Measurements from ENCODE around the gene LYZL2. TPM values are rescaled to one million over a fixed set of nuclear protein-coding genes. Genes with fewer than 3 reads are reported as not detected.
"Not testable (repeated sequence)": the region's sequence is repeated elsewhere in the genome, so short reads cannot be mapped to it uniquely, and the experiment has no call there.

Gene LYZL2
- total RNA-seq, 1 donor from 2014 or later, result not detected

DNA sequence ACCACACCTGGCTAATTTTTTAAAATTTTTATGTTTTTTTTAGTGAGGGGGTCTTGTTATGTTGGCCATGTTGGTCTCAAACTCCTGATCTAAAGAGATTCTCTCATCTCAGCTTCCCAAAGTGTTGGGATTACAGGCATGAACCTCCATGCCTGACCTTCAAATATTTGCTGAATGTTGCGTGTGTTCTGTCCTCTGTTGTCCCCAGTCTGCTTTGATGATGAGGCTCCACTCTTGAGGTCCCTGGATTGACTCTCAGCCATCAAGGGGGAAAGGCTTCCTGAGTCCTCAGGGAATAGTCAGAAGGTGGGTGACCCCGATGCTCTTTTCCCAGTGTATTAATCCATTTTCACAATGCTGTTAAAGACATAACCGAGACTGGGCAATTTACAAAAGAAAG, 26.0 kb downstream of the LYZL2 start:
- Histone ChIP-seq H3K4me1 (no peaks in the 10 kb centered on the region), H3K27me3 (ENCODE audit: low read depth) (no peaks in the 10 kb centered on the region), H3K9me3 (replicated peaks) (no peaks in the 10 kb centered on the region), H3K27ac (replicated peaks) (no peak overlapping the region), H3K36me3 (no peaks in the 10 kb centered on the region), H3K4me3 (no peak overlapping the region)
- intact Hi-C loops (cut with micrococcal nuclease), result no loop called here
- DNase-seq, result no peak
- TF ChIP-seq, protein P1, sequence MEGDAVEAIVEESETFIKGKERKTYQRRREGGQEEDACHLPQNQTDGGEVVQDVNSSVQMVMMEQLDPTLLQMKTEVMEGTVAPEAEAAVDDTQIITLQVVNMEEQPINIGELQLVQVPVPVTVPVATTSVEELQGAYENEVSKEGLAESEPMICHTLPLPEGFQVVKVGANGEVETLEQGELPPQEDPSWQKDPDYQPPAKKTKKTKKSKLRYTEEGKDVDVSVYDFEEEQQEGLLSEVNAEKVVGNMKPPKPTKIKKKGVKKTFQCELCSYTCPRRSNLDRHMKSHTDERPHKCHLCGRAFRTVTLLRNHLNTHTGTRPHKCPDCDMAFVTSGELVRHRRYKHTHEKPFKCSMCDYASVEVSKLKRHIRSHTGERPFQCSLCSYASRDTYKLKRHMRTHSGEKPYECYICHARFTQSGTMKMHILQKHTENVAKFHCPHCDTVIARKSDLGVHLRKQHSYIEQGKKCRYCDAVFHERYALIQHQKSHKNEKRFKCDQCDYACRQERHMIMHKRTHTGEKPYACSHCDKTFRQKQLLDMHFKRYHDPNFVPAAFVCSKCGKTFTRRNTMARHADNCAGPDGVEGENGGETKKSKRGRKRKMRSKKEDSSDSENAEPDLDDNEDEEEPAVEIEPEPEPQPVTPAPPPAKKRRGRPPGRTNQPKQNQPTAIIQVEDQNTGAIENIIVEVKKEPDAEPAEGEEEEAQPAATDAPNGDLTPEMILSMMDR (IDR thresholded peaks at IDR 0.05; ENCODE audit: borderline replicate concordance), result no peak

DNA sequence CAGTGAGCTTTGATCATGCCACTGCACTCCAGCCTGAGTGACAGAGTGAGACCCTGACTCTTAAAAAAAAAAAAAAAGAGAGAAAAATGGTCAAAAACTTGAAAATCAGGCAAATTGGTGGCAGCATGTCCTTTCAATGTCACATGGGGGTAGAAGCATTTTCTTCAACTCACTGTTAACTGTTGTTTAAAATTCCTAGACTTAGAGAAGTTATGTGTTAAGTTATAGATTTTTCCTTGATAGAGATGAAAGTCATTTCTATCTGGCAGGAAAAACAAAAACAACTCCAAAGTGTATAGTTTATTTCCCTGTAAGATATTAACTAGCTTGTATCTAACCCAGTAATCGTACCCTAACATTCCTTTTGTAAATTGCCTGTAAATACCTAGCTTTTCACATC, 26.8 kb downstream of the LYZL2 start:
- H3K4me3 ChIP-seq, result no peak overlapping the region
- no peaks in the 10 kb centered on the region for H3K9me3 ChIP-seq (replicated peaks)
- no peaks in the 10 kb centered on the region for H3K27me3 ChIP-seq (ENCODE audit: low read depth)
- no peak overlapping the region for H3K27ac ChIP-seq (replicated peaks)
- H3K4me1 ChIP-seq, result no peaks in the 10 kb centered on the region
- TF ChIP-seq, protein P1 (IDR thresholded peaks at IDR 0.05; ENCODE audit: borderline replicate concordance), result no peak
- intact Hi-C loops (cut with micrococcal nuclease), result no loop called here
- no peak for DNase-seq
- H3K36me3 ChIP-seq, result no peaks in the 10 kb centered on the region

DNA sequence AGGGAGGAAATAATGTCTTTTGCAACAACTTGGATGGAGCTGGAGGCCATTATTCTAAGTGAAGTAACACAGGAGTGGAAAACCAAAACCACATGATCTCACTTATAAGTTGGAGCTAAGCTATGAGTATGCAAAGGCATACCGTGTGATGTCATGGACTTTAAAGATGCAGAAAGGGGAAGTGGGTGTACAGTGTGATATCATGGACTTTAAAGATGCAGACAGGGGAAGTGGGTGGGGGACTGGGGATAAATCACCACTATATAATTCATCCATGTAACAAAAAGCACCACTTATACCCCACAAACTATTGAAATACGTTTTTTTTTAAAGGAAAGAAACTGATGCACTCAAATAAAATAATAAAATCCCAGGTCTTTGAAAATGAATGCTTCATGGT, 29.5 kb downstream of the LYZL2 start:
- Histone ChIP-seq H3K4me1 (no peaks in the 10 kb centered on the region), H3K4me3 (no peak overlapping the region), H3K36me3 (no peaks in the 10 kb centered on the region), H3K9me3 (replicated peaks) (no peaks in the 10 kb centered on the region), H3K27me3 (ENCODE audit: low read depth) (no peaks in the 10 kb centered on the region), H3K27ac (replicated peaks) (no peak overlapping the region)
- intact Hi-C loops (cut with micrococcal nuclease), result no loop called here
- DNase-seq, result no peak
- TF ChIP-seq, protein P1 (IDR thresholded peaks at IDR 0.05; ENCODE audit: borderline replicate concordance), result no peak

DNA sequence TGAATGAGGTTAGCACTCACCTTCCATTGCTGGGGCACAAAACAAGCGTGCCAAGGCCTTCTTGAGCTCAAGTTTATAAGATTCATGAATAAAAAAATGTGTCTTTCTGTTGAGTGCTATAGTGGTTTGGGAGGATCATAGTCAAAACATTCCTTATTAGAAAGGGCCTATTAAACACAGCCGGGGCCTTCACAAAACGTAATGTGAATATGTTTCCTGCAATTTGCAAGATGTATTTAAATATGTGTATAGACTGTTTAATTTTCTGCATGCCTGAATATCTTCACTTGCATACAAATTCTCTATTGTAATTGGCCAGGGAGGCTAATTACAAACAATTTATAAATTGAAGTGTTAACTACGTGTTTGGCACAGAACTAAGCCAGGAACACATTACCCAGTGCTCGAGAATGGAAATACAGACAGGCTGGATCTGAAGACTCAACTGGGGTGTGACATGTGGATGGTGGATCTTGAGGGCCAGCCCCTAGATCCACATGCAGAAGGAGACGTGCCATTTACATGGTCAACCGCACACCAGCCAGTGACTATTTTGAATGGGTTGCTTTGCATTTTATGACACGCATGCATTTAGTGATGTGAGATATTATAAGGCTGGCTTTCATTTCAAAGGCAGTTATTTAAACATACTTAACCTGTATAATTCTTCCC, 31.3 kb downstream of the LYZL2 start:
- Histone ChIP-seq H3K36me3 (no peaks in the 10 kb centered on the region), H3K27me3 (ENCODE audit: low read depth) (no peaks in the 10 kb centered on the region), H3K4me1 (no peaks in the 10 kb centered on the region), H3K27ac (replicated peaks) (no peak overlapping the region), H3K4me3 (no peak overlapping the region), H3K9me3 (replicated peaks) (no peaks in the 10 kb centered on the region)
- TF ChIP-seq, protein P1 (IDR thresholded peaks at IDR 0.05; ENCODE audit: borderline replicate concordance), result no peak
- intact Hi-C loops (cut with micrococcal nuclease), result no loop called here
- DNase-seq, result no peak

DNA sequence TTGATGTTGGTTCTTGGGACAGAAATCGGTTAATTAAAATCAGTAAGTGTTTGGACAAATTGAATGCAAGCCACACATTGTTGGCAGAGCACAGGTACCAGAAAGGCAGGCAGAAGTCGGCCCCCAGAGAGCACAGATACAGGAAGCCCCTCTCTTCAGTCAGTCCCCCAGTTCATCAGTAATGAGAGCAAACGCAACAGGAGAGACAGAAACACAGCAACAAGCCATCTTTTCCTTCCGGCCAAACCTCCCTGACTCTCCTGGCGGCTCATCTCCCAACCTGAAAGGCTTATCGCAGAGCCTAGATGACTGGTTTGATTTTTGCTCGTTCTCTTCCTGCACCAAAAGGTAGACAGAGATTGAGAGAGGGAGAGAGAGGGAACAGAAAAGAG, 32.1 kb downstream of the LYZL2 start:
- DNase-seq; H3K36me3 ChIP-seq; H3K4me3 ChIP-seq; H3K27ac ChIP-seq (replicated peaks); intact Hi-C loops (cut with micrococcal nuclease); H3K4me1 ChIP-seq; H3K9me3 ChIP-seq (replicated peaks); H3K27me3 ChIP-seq (ENCODE audit: low read depth): not testable (repeated sequence)

DNA sequence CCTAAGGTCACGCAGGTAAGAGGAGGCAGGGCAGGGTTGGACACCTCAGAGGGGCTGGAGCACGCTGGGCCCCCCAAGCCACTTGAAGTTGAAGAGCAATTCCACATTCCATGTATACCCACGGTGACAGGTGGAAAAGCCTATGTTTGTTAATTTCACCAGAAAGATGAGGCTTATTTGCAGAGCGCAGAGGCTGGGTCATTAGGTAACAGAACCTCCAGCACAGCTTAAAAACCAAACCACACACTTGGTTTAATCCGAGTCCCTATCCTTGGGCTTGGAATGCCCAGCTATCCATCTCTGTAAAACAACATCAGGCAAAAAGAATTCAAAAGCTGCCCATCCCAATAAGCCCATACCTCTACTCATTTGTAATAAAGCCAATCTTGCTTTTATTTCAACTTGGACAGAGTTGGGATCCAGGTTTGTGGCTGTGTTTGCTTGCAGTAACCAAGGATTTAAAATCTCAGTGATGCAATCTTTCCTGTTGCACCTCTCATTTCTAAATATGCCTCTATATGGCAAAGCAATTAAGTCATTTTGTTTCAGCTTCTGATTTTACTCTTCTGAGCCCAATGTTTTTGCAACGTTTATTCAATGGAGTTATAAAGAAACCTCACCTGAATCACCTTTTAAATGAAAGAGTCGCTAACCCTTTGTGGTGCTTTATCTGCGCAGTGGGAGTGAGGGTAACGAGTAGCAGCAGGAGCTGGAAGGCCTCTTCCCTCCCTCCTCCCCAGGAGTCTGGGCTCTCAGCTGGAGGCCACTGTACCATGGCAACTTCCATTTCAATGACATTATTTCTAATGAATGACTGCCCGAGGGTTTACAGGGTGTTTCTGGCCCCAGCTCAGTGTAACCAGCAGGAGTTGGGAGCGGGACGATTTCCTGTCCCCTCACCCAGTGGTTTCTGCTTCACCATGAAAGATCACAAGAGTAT, 32.8 kb downstream of the LYZL2 start:
- H3K9me3 ChIP-seq (replicated peaks); H3K36me3 ChIP-seq; H3K27ac ChIP-seq (replicated peaks); H3K4me3 ChIP-seq; H3K4me1 ChIP-seq; intact Hi-C loops (cut with micrococcal nuclease); DNase-seq; H3K27me3 ChIP-seq (ENCODE audit: low read depth): not testable (repeated sequence)
